HG02943 (cell line): ENCODE measurements around the gene NFIB.

ENCODE experiments used
- ATAC-seq: cut with Tn5 transposase; IDR thresholded peaks from one replicate; pipeline ENCODE4 v1.9.1; 2021; ENCODE audit warnings: mild to moderate bottlenecking, low read depth, moderate library complexity; ENCODE audit not compliant: unreplicated experiment

The NFIB gene

GRCh38 chr9:14307989-14308852 is 5.7 kb downstream of the NFIB start:
- ATAC-seq = no peak

GRCh38 chr9:14306672-14307660 is 7.0 kb downstream of the NFIB start:
- no peak for ATAC-seq

- ATAC-seq = no peak
Observed at GRCh38 chr9:14306188-14306587, 7.8 kb downstream of the NFIB start.

GRCh38 chr9:14304259-14304658 is 9.7 kb downstream of the NFIB start:
- no peak for ATAC-seq

- ATAC-seq = no peak
Observed at GRCh38 chr9:14303521-14303920, 10.4 kb downstream of the NFIB start.

- ATAC-seq = no peak
Observed at GRCh38 chr9:14303100-14303499, 10.8 kb downstream of the NFIB start.

- no peak for ATAC-seq
Observed at GRCh38 chr9:14302405-14302804, 11.5 kb downstream of the NFIB start.

- no peak for ATAC-seq
Observed at GRCh38 chr9:14301583-14302021, 12.3 kb downstream of the NFIB start.

GRCh38 chr9:14301006-14301405 is 12.9 kb downstream of the NFIB start:
- no peak for ATAC-seq

GRCh38 chr9:14300588-14300987 is 13.4 kb downstream of the NFIB start:
- ATAC-seq = no peak

- ATAC-seq = no peak
Observed at GRCh38 chr9:14300040-14300439, 13.9 kb downstream of the NFIB start.

- no peak for ATAC-seq
Observed at GRCh38 chr9:14298601-14299022, 15.3 kb downstream of the NFIB start.

GRCh38 chr9:14296495-14297113 is 17.3 kb downstream of the NFIB start:
- no peak for ATAC-seq

- ATAC-seq = no peak
Observed at GRCh38 chr9:14294659-14295058, 19.3 kb downstream of the NFIB start.

- no peak for ATAC-seq
Observed at GRCh38 chr9:14293801-14294200, 20.1 kb downstream of the NFIB start.

- no peak for ATAC-seq
Observed at GRCh38 chr9:14292181-14292739, 21.7 kb downstream of the NFIB start.

GRCh38 chr9:14289916-14290315 is 24.0 kb downstream of the NFIB start:
- no peak for ATAC-seq

- ATAC-seq = no peak
Observed at GRCh38 chr9:14288433-14288832, 25.5 kb downstream of the NFIB start.

- ATAC-seq = no peak
Observed at GRCh38 chr9:14286121-14286520, 27.8 kb downstream of the NFIB start.

GRCh38 chr9:14283276-14283675 is 30.7 kb downstream of the NFIB start:
- ATAC-seq = no peak
